Tibial artery (tissue), 4 donors: ENCODE results near the gene WNK1.

Experiments
- DNase-seq, 2 donors: peaks; one replicate each; pipeline ENCODE4 v3.0.0-alpha.2; 2019
- H3K27ac ChIP-seq, 2 donors: fragments of 200-600 bp; sonication (generic) in 1 of 2; 1 replicate in 1 of 2; 2 replicates in 1 of 2; pipeline ENCODE4 v1.5.1; 2018 to 2019; ENCODE audit warnings: mild to moderate bottlenecking in 1 of 2
- H3K27me3 ChIP-seq, 2 donors: fragments of 200-600 bp; sonication (generic) in 1 of 2; one replicate each; pipeline versions ENCODE4 v1.5.1 to v1.6.0; 2016 to 2019
- H3K36me3 ChIP-seq, 3 donors: fragments of 200-600 bp; sonication (generic) in 2 of 3; one replicate each; pipeline ENCODE4 v1.5.1; 2016 to 2019; ENCODE audit warnings: mild to moderate bottlenecking in 2 of 3
- H3K4me1 ChIP-seq, 4 donors: fragments of 200-600 bp; sonication (generic) in 2 of 4; 1 replicate in 3 of 4; 2 replicates in 1 of 4; pipeline ENCODE4 v1.5.1; 2016 to 2019
- H3K4me3 ChIP-seq, 2 donors: fragments of 200-600 bp; sonication (generic) in 1 of 2; 1 replicate in 1 of 2; 2 replicates in 1 of 2; pipeline ENCODE4 v1.5.1; 2018 to 2019; ENCODE audit warnings: mild to moderate bottlenecking in 2 of 2
- H3K9me3 ChIP-seq, 3 donors: fragments of 200-600 bp; sonication (generic) in 1 of 3; one replicate each; pipeline ENCODE4 v1.5.1; 2016 to 2019
- intact Hi-C: fragments of 100-400 bp; cut with DNase I; formaldehyde crosslinking; loops from one replicate; pipeline ENCODE4 v1.15.0; 2023; ENCODE audit warnings: low total_unique reads
- TF ChIP-seq, protein P1 (sequence below), 2 experiments: fragments of 200-600 bp in 1 of 2; fragments of 450-650 bp in 1 of 2; IDR thresholded peaks; one replicate each; pipeline ENCODE4 v1.5.1; 2017 to 2019; ENCODE audit warnings: antibody characterized with exemption in 2 of 2, mild to moderate bottlenecking in 1 of 2, moderate library complexity in 1 of 2

WNK1 gene

GRCh38 chr12:953776-954175 lies 201.4 kb downstream of the WNK1 start:
- intact Hi-C loops = loop anchor here (5.0 to 10.0 kb wide), 2 partner anchors 129 to 139 kb away; no protein-coding TSS in a partner anchor
- DNase-seq = no peak
- no peak overlapping the region for H3K27ac ChIP-seq

GRCh38 chr12:954741-955140 lies 202.4 kb downstream of the WNK1 start:
- Histone ChIP-seq H3K4me3 (no peak overlapping the region), H3K9me3 (no peaks in the 10 kb centered on the region), H3K27ac (no peak overlapping the region), H3K27me3 (no peaks in the 10 kb centered on the region), H3K36me3 (no peaks in the 10 kb centered on the region), H3K4me1 (peaks cover 0 to 7% (median 3%) of the 10 kb centered on the region in 4 donors)
- TF ChIP-seq, protein P1, sequence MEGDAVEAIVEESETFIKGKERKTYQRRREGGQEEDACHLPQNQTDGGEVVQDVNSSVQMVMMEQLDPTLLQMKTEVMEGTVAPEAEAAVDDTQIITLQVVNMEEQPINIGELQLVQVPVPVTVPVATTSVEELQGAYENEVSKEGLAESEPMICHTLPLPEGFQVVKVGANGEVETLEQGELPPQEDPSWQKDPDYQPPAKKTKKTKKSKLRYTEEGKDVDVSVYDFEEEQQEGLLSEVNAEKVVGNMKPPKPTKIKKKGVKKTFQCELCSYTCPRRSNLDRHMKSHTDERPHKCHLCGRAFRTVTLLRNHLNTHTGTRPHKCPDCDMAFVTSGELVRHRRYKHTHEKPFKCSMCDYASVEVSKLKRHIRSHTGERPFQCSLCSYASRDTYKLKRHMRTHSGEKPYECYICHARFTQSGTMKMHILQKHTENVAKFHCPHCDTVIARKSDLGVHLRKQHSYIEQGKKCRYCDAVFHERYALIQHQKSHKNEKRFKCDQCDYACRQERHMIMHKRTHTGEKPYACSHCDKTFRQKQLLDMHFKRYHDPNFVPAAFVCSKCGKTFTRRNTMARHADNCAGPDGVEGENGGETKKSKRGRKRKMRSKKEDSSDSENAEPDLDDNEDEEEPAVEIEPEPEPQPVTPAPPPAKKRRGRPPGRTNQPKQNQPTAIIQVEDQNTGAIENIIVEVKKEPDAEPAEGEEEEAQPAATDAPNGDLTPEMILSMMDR (IDR thresholded peaks at IDR 0.05) = no peak
- no peak for DNase-seq
- intact Hi-C loops = loop anchor here (5.0 to 10.0 kb wide), 2 partner anchors 130 to 138 kb away; no protein-coding TSS in a partner anchor

More at GRCh38 chr12:953776-954175, 201.4 kb downstream of the WNK1 start:
- TF ChIP-seq, protein P1 (IDR thresholded peaks at IDR 0.05) = no peak
- Histone ChIP-seq H3K27me3 (no peaks in the 10 kb centered on the region), H3K4me1 (peaks cover 0 to 9% (median 3%) of the 10 kb centered on the region in 4 donors), H3K4me3 (no peak overlapping the region), H3K36me3 (no peaks in the 10 kb centered on the region), H3K9me3 (no peaks in the 10 kb centered on the region)

DNA sequence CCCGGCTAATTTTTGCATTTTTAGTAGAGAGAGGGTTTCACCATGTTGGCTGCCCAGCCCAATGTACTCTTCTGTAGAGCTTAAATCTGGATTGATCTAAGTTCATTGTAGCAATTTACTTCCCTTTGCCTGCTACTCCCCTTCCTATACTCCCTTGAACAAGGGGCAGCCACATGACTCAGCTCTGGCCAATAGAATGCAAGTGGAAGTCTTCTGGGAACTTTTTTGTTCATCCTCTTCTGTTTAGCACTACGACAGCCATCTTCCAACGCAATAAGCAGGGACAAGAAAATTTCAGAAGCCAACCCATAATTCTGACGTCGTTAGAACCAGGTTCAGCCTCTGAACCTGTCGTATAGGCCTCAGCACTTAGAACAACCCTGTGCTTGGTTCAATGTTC lies 203.6 kb downstream of the WNK1 start:
- no peak for DNase-seq
- TF ChIP-seq, protein P1 (IDR thresholded peaks at IDR 0.05) = no peak
- H3K27me3 ChIP-seq = no peaks in the 10 kb centered on the region
- H3K36me3 ChIP-seq = no peaks in the 10 kb centered on the region
- no peak overlapping the region for H3K4me3 ChIP-seq
- intact Hi-C loops = loop anchor here (10.0 kb wide), 1 partner anchor 131 kb away; no protein-coding TSS in a partner anchor
- no peaks in the 10 kb centered on the region for H3K9me3 ChIP-seq
- no peak overlapping the region for H3K27ac ChIP-seq
- peaks cover 0 to 2% (median 0%) of the 10 kb centered on the region in 4 donors for H3K4me1 ChIP-seq

- Histone ChIP-seq H3K27me3 (no peaks in the 10 kb centered on the region), H3K36me3 (no peaks in the 10 kb centered on the region), H3K4me1 (peaks cover 0 to 2% (median 0%) of the 10 kb centered on the region in 4 donors), H3K9me3 (no peaks in the 10 kb centered on the region), H3K27ac (no peak overlapping the region), H3K4me3 (no peak overlapping the region)
- TF ChIP-seq, protein P1 (IDR thresholded peaks at IDR 0.05) = no peak
- DNase-seq = no peak
- intact Hi-C loops = loop anchor here (10.0 kb wide), 1 partner anchor 134 kb away; no protein-coding TSS in a partner anchor
Observed at GRCh38 chr12:958588-959123, 206.3 kb downstream of the WNK1 start.
